GM19193 (cell line): Measurements from ENCODE around the gene BDH1.

ENCODE experiments used
- POLR2A ChIP-seq: IDR thresholded peaks from 4 replicates; pipeline ENCODE4 v1.6.1; 2011; ENCODE audit not compliant: insufficient read depth, insufficient read length; ENCODE audit errors: extremely low read depth

BDH1 gene

DNA sequence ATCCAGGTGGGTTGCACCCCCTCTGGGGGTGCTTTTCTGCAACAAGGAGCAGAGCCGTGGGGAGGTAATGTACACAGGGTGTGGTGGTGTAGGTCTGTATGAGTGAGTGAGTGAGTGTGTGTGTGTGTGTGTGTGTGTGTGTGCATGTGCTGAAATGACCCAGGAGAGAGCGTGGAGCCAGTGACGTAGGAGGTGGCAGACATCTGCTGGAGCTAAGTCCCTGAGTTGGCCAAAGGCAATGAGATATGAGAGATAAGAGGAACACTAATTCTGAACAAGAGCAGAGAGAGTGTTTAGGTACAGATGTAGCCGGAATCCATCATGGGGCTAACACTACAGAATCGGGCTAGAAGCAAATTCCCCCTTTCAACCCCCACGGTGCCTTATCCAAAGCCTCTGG is 27.6 kb downstream of the BDH1 start:
- no peak for TF ChIP-seq POLR2A

DNA sequence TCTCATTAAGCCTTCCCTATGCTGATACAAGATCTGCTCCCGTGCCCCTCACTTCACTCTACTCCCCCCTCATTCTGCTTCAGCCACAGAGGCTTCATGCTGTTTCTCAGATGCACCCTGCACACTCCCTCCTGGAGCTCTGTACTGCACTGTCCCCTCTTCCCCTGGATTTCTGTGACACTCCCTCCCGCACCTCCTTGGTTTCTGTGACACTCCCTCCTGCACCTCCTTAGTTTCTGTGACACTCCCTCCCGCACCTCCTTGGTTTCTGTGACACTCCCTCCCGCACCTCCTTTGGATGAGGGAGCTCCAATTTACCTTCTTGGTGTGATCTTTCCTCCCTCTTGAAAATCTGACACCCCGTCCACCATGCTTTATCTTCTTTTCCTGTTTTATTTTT is 28.2 kb downstream of the BDH1 start:
- no peak for TF ChIP-seq POLR2A

DNA sequence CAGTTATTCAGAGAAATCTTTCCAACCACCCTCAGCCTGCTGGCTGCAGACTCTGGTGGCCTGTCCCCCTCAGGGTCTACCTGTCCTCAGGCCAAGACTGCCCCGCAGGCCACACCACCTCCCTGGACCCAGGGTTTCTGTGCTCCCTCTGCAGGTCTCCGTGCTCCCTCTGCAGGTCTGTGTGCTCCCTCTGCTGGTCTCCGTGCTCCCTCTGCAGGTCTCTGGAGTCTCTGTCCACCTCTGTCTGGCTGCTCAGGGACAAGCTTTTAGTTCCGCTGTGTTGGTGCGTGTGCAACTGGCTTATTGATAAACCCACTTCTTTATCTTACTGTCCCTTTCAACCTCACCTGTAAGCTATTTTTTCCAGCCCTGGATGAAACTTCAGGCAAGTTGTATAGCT is 30.1 kb downstream of the BDH1 start:
- TF ChIP-seq POLR2A, result no peak

DNA sequence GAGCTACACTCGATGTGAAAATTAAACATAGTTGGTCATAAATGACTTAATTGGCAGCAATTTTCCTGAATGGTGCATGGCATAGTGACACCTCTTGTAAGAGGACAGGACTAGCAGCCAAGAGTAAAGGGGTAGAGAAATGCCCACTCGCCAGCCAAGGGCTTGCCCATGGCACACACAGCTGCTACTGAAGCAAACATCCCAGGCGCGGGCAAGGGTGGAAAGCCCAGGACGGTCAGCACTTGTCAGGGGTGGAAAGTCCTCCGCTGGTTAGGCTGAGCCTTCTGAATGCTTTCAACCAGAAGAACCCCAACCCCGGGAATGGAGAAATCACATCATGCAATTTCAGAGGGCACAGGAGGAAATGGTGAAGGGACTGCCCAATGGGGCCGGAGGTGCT is 31.6 kb downstream of the BDH1 start:
- no peak for TF ChIP-seq POLR2A

DNA sequence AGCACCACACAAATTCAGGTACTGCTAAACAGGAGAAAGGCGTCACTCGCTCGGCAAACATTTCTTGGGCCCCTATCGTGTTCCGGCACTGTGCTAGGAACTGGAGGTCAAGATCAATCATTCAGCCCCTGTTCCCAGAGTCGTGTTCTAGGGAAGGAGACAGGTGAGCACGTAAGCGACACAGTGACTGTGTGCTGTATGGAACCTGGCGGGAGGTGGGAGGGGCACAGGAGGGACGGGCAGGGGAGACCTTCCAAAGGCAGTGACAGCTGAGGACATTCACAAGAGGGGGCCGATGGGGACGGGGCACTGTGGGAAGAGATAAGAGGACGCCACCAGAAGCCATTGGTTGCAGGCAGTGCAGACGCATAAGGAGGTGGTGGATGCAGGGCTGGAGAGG is 32.2 kb downstream of the BDH1 start:
- TF ChIP-seq POLR2A, result no peak

DNA sequence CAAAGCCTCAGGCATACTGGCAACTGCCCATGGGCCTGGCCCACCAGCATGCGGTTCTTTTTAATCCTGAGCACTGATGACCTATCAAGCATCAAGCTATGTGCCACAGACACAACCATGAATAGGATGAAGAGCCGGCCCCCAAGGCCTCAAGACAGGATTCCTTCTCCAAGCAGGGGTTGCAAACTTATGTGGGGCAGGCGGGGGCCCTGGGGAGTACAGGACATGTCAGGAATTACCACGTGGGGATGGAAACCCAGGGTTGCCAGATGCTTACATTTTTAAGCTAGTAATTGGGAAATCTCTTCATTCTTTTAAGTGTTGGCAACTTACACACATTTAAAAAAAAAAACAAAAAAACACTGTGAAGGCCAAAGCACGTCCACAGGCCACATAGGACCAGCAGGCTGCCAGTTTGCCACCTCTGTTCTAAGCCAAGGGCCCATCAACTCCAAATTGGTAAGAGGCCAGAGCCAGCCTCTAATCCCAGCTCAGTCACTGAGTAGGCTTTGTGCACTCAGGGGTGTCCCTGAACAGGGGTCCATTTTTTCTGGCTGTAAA is 32.8 kb downstream of the BDH1 start:
- no peak for TF ChIP-seq POLR2A

DNA sequence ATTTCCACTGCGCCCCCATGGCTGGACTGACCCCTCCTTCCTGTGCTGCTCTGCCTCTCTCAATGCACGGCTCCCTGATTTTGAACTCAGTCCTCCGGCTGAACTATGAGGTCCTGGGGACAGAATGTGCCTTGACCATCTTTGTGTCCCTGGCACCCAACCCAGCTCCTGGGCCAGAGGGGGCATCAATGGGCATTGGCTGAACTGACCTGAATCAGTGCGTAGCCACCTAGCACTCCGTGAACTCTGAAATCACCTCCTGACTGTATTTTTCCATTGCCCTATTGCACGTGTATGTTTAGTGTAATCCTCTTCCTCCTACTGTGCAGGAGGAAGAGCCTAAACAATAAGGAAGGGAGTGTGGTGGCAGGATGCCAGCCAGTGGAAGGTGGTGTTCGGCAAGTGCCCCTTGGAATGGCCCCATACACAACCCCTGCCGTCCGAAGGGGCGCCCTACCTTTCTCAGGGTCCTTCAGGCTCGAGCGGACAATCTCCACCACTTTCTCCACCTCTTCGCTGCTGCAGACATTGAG is 33.5 kb downstream of the BDH1 start:
- no peak for TF ChIP-seq POLR2A

DNA sequence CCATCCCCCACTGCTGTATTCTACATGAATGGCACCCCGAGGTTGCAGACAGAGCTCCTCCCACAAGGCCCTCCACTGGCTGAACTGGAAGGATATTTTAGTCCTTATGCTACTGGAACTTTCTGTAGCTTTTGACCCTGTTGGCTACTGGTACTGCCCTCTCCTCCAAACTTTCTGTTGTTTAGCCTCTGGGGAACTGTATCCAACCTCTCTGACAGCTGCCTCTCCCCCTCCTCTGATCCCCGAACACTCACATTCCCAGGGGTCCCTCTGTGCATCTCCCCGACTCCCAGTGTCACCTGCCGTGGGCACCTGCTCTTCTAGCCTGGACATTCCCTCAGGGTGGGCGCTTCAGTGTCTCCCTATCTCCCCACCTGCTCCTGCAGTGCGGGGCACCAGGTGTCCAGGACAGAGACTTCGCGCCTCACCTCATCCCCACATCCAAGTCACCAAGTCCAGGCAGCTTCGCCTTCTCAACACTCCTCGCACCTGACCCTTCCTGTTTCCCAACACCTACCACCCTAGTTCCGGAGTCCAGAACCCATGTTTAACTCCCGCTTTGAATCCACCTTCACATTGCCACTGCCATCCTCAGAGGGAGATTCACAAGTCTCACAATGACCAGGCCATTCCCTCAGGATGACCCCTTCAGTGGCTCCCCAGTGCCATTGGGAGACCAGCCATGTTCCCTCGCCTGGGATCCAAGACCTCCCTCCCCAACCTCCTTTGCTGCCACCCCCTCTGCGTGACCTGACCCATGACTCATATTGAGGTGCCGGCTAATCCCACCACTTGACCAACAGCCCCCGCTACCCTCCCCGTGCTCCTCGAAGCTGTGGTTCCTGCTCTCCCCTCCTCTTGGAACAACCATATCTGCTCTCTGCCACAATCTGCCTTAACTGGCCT is 34.2 kb downstream of the BDH1 start:
- TF ChIP-seq POLR2A, result no peak

DNA sequence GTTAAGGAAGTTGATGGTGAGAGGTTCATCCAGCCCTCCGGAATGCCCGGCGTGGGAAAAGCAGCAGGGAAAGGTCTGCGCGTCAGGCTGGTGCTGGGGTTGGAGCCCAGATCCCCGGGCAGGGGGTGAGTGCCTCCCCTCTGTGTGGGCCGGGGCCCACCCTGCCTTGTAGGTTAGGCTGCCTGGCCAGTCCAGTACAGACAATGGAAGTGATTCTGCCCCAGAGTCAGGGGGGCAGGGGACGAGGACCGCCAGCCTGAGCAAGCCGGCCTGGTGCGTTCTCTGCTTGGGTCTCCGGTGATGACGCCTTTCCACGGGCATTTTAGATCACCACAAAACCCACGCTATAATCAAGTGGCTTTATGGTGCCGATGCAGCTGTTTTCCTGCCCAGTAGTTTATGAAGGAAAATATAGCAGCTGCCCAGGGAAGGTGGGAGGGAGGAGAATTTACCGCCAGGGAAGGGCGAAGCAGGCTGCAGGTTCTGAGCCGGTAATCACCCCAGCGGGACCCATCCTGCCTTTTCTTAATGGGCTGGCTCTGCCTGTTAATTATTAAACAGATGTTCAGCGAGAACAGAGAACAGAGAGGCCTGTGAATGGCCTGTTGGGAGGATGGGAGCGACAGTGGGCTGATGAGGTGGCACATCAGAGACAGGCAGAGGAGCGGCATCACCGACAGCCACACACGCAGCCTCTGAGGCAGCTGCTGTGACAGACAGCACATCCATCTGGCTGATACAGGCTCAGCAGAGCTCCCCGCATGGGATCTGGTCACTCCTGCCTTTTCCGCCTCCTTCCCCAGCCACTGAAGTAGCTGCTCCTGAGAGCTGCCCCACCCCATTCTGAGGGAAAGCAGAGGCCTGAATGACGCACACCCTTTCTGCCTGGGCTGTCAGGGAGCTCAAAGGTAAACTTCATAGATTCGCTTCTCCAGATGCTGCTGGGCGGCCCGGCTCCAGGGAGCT is 35.2 kb downstream of the BDH1 start:
- TF ChIP-seq POLR2A, result no peak

DNA sequence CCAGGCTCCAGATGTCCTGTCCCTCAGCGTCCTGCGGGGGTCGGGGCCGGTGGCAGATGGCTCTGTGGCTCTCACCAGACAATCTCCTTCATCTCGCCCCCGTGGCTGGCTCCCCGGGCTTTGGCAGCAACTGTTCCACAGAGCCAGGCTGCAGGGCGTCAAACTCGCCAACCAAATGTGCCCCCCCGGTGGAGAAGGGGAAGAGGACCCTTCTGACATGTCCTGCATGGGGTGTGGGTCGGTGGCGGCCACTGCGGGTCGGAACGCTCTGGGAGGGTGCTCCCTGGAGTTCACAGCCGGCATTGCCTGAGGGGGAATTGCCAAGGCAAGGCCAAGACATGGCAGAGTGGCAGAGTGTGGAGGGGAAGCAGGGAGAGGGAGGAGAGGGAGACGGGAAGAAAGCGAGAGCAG is 36.0 kb downstream of the BDH1 start:
- TF ChIP-seq POLR2A, result no peak

DNA sequence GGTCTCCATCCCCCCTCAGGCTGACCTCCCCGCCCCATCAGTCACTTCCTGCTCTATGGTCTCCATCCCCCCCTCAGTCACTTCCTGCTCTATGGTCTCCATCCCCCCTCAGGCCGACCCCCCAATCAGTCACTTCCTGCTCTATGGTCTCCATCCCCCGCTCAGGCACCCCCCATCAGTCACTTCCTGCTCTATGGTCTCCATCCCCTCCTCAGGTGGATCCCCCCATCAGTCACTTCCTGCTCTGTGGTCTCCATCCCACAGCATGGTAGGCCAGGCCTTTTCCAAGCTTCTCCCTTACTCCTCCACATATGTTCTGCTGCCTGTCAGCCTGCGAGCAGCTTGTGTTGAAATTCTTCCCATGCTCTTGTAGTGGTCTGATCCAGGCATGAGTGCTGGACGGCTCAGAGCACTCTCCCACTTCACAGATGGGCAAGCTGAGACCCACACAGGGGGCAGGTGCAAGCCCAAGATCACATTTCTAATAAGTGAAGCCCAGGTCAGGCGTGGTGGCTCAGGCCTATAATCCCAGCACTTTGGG is 36.8 kb downstream of the BDH1 start:
- no peak for TF ChIP-seq POLR2A

DNA sequence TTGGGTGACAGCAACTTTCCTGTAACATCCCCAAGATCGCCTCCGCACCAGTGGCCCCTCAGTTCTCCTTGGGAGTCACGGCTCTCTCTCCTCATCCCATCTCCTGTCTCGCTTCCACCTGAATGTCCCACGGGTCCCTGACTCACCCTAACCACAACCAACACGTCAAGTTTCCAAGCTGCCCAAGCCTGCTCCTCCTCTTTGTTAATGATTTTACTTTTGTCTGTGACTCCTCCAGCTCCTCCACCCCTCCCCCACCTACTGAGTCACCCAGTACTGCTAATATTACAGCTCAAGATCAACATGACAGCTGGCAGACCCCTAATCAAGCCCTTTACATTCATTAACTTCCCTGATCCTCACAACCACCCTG is 39.3 kb downstream of the BDH1 start:
- no peak for TF ChIP-seq POLR2A

DNA sequence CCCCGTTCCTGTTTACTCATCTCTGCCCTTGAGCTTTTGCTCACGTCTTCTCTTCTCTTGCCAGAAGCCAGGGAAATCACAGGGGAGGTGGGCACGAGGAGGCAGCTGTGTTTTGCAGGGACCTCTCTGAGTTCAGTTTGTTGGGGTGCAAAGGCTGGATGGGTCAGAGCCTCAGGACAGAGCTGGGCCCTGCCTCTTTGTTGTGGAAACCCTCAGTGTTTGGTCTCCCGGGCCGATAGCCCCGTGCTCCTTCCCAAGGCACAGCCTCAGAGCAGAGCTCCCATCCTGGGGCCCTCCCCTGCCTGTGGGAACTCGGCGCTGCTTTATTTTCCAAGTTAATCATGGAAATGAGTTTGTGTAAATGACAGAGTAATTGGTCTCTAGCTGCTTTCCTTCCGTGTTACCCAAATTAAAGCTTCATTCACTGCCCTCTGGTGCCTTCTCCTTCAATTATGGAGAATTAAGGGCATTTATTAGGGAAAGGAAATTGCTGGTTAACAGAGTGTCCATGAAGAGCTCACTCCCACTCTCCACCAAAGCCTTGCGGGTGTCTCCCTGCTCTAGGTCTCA is 40.9 kb downstream of the BDH1 start:
- no peak for TF ChIP-seq POLR2A

DNA sequence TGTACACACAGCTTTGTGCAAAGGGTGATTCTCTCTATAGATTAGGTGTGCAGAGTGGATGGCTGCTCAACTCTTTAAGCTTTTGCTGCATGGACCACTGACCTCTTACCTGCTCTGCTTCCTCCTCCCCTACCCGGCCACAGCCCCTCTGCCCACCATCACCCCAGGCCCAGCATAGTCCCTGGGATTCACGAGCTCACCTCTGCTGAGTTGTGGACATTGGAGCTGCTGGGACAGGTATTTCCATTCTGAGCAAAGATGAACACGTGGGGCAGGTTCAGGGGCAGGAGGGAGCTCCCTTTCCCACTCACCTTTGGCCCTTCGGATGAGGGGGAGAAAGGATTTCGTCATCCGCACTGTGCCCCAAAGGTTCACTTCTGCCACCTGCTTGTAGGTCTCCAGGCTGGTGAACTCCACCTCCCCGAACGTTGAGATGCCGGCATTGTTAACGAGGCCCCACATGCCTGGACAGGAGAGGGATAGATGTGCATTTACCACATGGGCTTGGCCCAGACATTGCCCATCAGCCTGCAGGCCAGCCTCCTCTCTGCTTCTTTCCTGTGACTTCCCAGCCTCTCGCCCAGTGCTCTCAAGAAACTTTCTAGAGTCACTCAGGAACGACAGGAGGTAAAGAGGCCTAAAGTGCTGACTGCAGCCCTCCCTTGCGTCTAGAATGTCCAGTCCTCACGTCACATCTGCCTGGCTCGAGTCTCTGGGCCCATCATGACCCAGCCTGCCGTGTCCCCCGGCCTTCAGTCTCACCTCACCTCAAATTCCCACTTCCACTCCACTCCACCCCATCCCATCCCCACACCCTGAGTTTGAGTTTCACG is 41.6 kb downstream of the BDH1 start:
- no peak for TF ChIP-seq POLR2A
